K562 (cell line): Measurements from ENCODE around the gene UGT1A5. TPM values are rescaled to one million over a fixed set of nuclear protein-coding genes. Genes with fewer than 3 reads are reported as not detected.

ENCODE experiments used
- ATAC-seq: fragments of 200-7000 bp; cut with Tn5 transposase; 3 replicates; pipeline ENCODE4 v1.9.1; 2020; ENCODE audit warnings: moderate library complexity
- BruUV-seq: library from RNA; stranded (reverse); fragments of 400-500 nt; replicated peaks from 2 replicates; lab custom pipeline; 2021; lab: Mats Ljungman, UMichigan
- CTCF ChIA-PET: fragments of 300-600 bp; formaldehyde crosslinking; extraction: SDS; loops from one replicate; lab custom pipeline; 2021; ENCODE audit warnings: low intra/inter-chr PET ratio; lab: Yijun Ruan, JAX
- POLR2A ChIA-PET: fragments of 300-600, 350-650 bp; sonication (Branson Sonifier 250); formaldehyde crosslinking; extraction: SDS; loops from one replicate; lab custom pipeline; 2021; ENCODE audit warnings: antibody characterized with exemption, inconsistent platforms; lab: Yijun Ruan, JAX
- DNase-seq, 4 experiments: peaks; one replicate each; pipeline versions ENCODE4 v3.0.0 to v3.0.0-alpha.2; 2011 to 2018; ENCODE audit warnings: low spot score in 3 of 4, mixed read lengths in 3 of 4; ENCODE audit errors: extremely low read depth in 1 of 4
- FAIRE-seq: peaks from 2 replicates; lab custom pipeline; 2011; peaks lifted over from hg19 to GRCh38; lab: Jason Lieb, UNC
- H2AFZ ChIP-seq: 2 replicates; pipeline ENCODE4 v1.6.0; 2011; ENCODE audit warnings: low read depth, low read length, control low read depth, inconsistent platforms
- H3K27ac ChIP-seq: fragments of 200-600 bp; 3 replicates; pipeline ENCODE4 v1.8.0; 2011; ENCODE audit warnings: low read depth, mild to moderate bottlenecking, control low read depth, inconsistent platforms, low read length, moderate library complexity, mixed read lengths; ENCODE audit errors: extremely low read depth
- H3K27me3 ChIP-seq, 2 experiments: fragments of 300-600 bp in 1 of 2; 2 replicates in 1 of 2; 3 replicates in 1 of 2; pipeline versions ENCODE4 v1.6.0 to v1.8.0; 2011; ENCODE audit warnings: inconsistent platforms in 2 of 2, low read length in 2 of 2, mild to moderate bottlenecking in 1 of 2, mixed read lengths in 1 of 2, moderate library complexity in 1 of 2; ENCODE audit not compliant: control insufficient read depth in 2 of 2, insufficient read depth in 2 of 2
- H3K36me3 ChIP-seq: fragments of 300-600 bp; 3 replicates; pipeline ENCODE4 v1.8.0; 2011; ENCODE audit warnings: mild to moderate bottlenecking, low read length, inconsistent platforms; ENCODE audit not compliant: control insufficient read depth, insufficient read depth
- H3K4me1 ChIP-seq, 2 experiments: fragments of 200-600 bp in 1 of 2; replicated peaks in 1 of 2; 2 replicates in 1 of 2; 3 replicates in 1 of 2; pipeline versions ENCODE4 v1.5.1 to v1.8.0; 2011; ENCODE audit warnings: inconsistent platforms in 2 of 2, low read length in 2 of 2, mild to moderate bottlenecking in 1 of 2, mixed read lengths in 1 of 2, moderate library complexity in 1 of 2; ENCODE audit not compliant: control insufficient read depth in 2 of 2, insufficient read depth in 2 of 2
- H3K4me2 ChIP-seq: 2 replicates; pipeline ENCODE4 v1.6.1; 2011; ENCODE audit warnings: low read length, control low read depth, inconsistent platforms, mixed read lengths; ENCODE audit not compliant: insufficient read depth
- H3K4me3 ChIP-seq: fragments of 200-600 bp; sonication (generic), shearing (Covaris generic); 2 replicates; pipeline ENCODE4 v1.5.1; 2016; ENCODE audit warnings: control low read depth, inconsistent platforms
- H3K79me2 ChIP-seq: fragments of 200-600 bp; 3 replicates; pipeline ENCODE4 v1.8.0; 2011; ENCODE audit warnings: low read length, inconsistent platforms; ENCODE audit not compliant: control insufficient read depth, insufficient read depth
- H3K9ac ChIP-seq, 2 experiments: 2 replicates each; pipeline versions ENCODE4 v1.6.0 to v1.6.1; 2011; ENCODE audit warnings: low read depth in 2 of 2, low read length in 2 of 2, control low read depth in 1 of 2, inconsistent platforms in 1 of 2, mild to moderate bottlenecking in 1 of 2, mixed read lengths in 1 of 2; ENCODE audit not compliant: insufficient read depth in 1 of 2
- H3K9me1 ChIP-seq: one replicate; pipeline ENCODE4 v1.6.0; 2011; ENCODE audit warnings: inconsistent platforms, mild to moderate bottlenecking, low read length, moderate library complexity; ENCODE audit not compliant: control insufficient read depth, insufficient read depth
- H3K9me3 ChIP-seq: replicated peaks from 2 replicates; pipeline ENCODE4 v1.5.1; 2011; ENCODE audit warnings: low read depth, low read length, inconsistent platforms; ENCODE audit not compliant: control insufficient read depth, insufficient read depth
- H4K20me1 ChIP-seq: replicated peaks from 2 replicates; pipeline ENCODE4 v1.6.1; 2011; ENCODE audit warnings: low read length, inconsistent platforms, mixed read lengths; ENCODE audit not compliant: control insufficient read depth, insufficient read depth
- ELK3 ChIP-seq: fragments of 450-650 bp; formaldehyde crosslinking; IDR thresholded peaks from 2 replicates; pipeline ENCODE4 v1.4.0; 2020; ENCODE audit warnings: mild to moderate bottlenecking
- FOS ChIP-seq: IDR thresholded peaks from 3 replicates; pipeline ENCODE4 v1.6.1; 2011; ENCODE audit not compliant: insufficient read length; ENCODE audit errors: extremely low read depth
- GTF2A2 ChIP-seq: IDR thresholded peaks from 2 replicates; pipeline ENCODE4 v1.6.1; 2016; ENCODE audit warnings: mild to moderate bottlenecking, missing genetic modification characterization, missing compliant biosample characterization
- KDM4B ChIP-seq, 2 experiments: fragments of 450-650 bp in 1 of 2; sonication (generic) in 1 of 2; IDR thresholded peaks; 2 replicates each; pipeline ENCODE4 v1.6.1; 2016 to 2017; ENCODE audit warnings: borderline replicate concordance in 2 of 2, antibody characterized with exemption in 1 of 2, low read depth in 1 of 2, mild to moderate bottlenecking in 1 of 2
- RFX7 ChIP-seq: fragments of 250-450 bp; sonication (Bioruptor Pico); IDR thresholded peaks from 2 replicates; pipeline ENCODE4 v1.5.1; 2021; ENCODE audit warnings: mild to moderate bottlenecking
- USF2 ChIP-seq: sonication (generic); formaldehyde crosslinking; IDR thresholded peaks from 2 replicates; pipeline ENCODE4 v1.5.0; 2020; ENCODE audit warnings: missing genetic modification reagents
- ZBTB17 ChIP-seq: fragments of 450-650 bp; formaldehyde crosslinking; IDR thresholded peaks from 2 replicates; pipeline ENCODE4 v1.4.0; 2020; ENCODE audit warnings: mild to moderate bottlenecking
- ZNF121 ChIP-seq: sonication (generic); formaldehyde crosslinking; conservative IDR thresholded peaks from 2 replicates; pipeline ENCODE4 v1.8.0; 2022; ENCODE audit warnings: missing genetic modification reagents
- ZNF253 ChIP-seq: fragments of 250-450 bp; sonication (Bioruptor Pico); conservative IDR thresholded peaks from 2 replicates; pipeline ENCODE4 v1.6.1; 2021; ENCODE audit warnings: mild to moderate bottlenecking
- WGBS: fragments of 100-300 bp; shearing (Covaris generic); methylation state at CpG from one replicate; pipeline ENCODE4 v1.1.6; 2016; ENCODE audit warnings: low coverage, mixed read lengths; ENCODE audit not compliant: insufficient coverage; ENCODE audit errors: missing lambda C conversion rate; 5-methylcytosine and 5-hydroxymethylcytosine counted together
- in situ Hi-C: fragments of 300-500 bp; cut with MboI; formaldehyde crosslinking; loops from 4 replicates; pipeline ENCODE4 v1.15.0; 2018; ENCODE audit warnings: inconsistent platforms, mixed read lengths
- intact Hi-C: fragments of 100-400 bp; cut with micrococcal nuclease; formaldehyde crosslinking; loops from 2 replicates; pipeline ENCODE4 v1.14.2; 2022
- polyA plus RNA-seq, 8 experiments: library from polyadenylated mRNA; depleted of rRNA in 4 of 8; stranded (reverse) in 5 of 8; unstranded in 3 of 8; fragments of >200 nt; fragmentation: Nextera tagmentation in 2 of 8; fragmentation: Illumina TruSeq in 1 of 8; extraction: Ambion mirVana in 2 of 8; extraction: Trizol in 1 of 8; gene quantifications; 2 replicates each; pipeline versions ENCODE4 v1.2.1 to v1.2.3, GENCODE V29; 2011 to 2014; ENCODE audit warnings: inconsistent platforms in 1 of 8, missing spikeins in 1 of 8
- total RNA-seq, 7 experiments: library from RNA; depleted of rRNA in 6 of 7; stranded (reverse); fragments of >200 nt in 6 of 7; fragmentation: Illumina TruSeq in 2 of 7; extraction: Trizol in 2 of 7; gene quantifications; 2 replicates each; pipeline versions ENCODE4 v1.2.1 to v1.2.3, GENCODE V29; 2011 to 2021; ENCODE audit warnings: low replicate concordance in 1 of 7

Gene UGT1A5
- total and polyA plus RNA-seq, 9 of the 15 experiments (the other 6 are each of a cell fraction or from before 2014, with no cell fraction given), result not detected

GRCh38 chr2:233775414-233775813 is 62.7 kb downstream of the UGT1A5 start (continued):
- TF ChIP-seq USF2 (CRISPR knock-in tag), result peak; percentile 53
- TF ChIP-seq, all 486 proteins: peak for 2

- no peaks in the 10 kb centered on the region for H3K79me2 ChIP-seq
- no peaks in the 10 kb centered on the region for H3K4me1 ChIP-seq
- no peaks in the 10 kb centered on the region for H4K20me1 ChIP-seq
- CTCF ChIA-PET, result no interaction called here
- intact Hi-C loops, result no loop called here
- no peak for TF ChIP-seq KDM4B (IDR thresholded peaks at IDR 0.05; ENCODE audit: borderline replicate concordance in 2 of 2, low read depth in 1 of 2)
- H3K27me3 ChIP-seq, result no peaks in the 10 kb centered on the region; a peak in 1 of 5 replicates
- H3K9me3 ChIP-seq, result no peaks in the 10 kb centered on the region
- 5% methylated on average over 2 of the region's 2 CpGs for WGBS
- ATAC-seq (no peak), DNase-seq (no peak), FAIRE-seq (no peak)
- H2AFZ ChIP-seq, result no peak within 1 kb of the TSS
- H3K9me1 ChIP-seq, result no peaks in the 10 kb centered on the region
- no peak within 1 kb of the TSS for H3K27ac ChIP-seq
- no peaks in the 10 kb centered on the region for H3K36me3 ChIP-seq
- in situ Hi-C loops, result no loop called here
- no peak within 1 kb of the TSS for H3K4me3 ChIP-seq
- no peak within 1 kb of the TSS for H3K4me2 ChIP-seq
- no peak within 1 kb of the TSS for H3K9ac ChIP-seq
- no TSS peak for BruUV-seq
- POLR2A ChIA-PET, result no interaction called here
These were observed 65.3 kb downstream of the UGT1A5 start, which contains the start of gene MROH2A for GRCh38 chr2:233778030-233778429. MROH2A (plus strand) TSS chr2:233778330; CDS start chr2:233779359, 1,029 bp downstream.

- Histone ChIP-seq H3K36me3 (no peaks in the 10 kb centered on the region), H3K9me1 (no peaks in the 10 kb centered on the region), H3K27ac (no peak overlapping the region), H3K79me2 (no peaks in the 10 kb centered on the region), H3K9ac (no peak overlapping the region), H3K27me3 (no peaks in the 10 kb centered on the region), H3K9me3 (no peaks in the 10 kb centered on the region), H3K4me1 (no peaks in the 10 kb centered on the region), H3K4me3 (no peak overlapping the region), H4K20me1 (no peaks in the 10 kb centered on the region), H2AFZ (no peak overlapping the region), H3K4me2 (no peak overlapping the region)
- in situ Hi-C loops (no loop called here), intact Hi-C loops (no loop called here)
- no peak for FAIRE-seq
- DNase-seq, result no peak
- BruUV-seq, result no TSS peak
- no peak for ATAC-seq
- WGBS, result 0% methylated on average over 4 of the region's 4 CpGs
- ChIA-PET POLR2A (interaction anchor here (0.8 kb wide), 1 partner anchor 15 kb away, joined by 3 read pairs; no protein-coding TSS in a partner anchor), CTCF (no interaction called here)
- TF ChIP-seq GTF2A2, result no peak
- no peak for TF ChIP-seq FOS
- no peak for TF ChIP-seq RFX7
- TF ChIP-seq ZNF121 (CRISPR knock-in tag), result no peak
- no peak for TF ChIP-seq ELK3
- no peak for TF ChIP-seq ZBTB17 (CRISPR knock-in tag)
- no peak for TF ChIP-seq ZNF253
These were observed 67.0 kb downstream of the UGT1A5 start for GRCh38 chr2:233779722-233780121.
